ENCODE data around the gene TUFM.
A peak's percentile ranks its signal among the peaks of the same experiment; 100 is the strongest.
"Not testable (repeated sequence)": the region's sequence is repeated elsewhere in the genome, so short reads cannot be mapped to it uniquely, and the experiment has no call there.

The TUFM gene

DNA sequence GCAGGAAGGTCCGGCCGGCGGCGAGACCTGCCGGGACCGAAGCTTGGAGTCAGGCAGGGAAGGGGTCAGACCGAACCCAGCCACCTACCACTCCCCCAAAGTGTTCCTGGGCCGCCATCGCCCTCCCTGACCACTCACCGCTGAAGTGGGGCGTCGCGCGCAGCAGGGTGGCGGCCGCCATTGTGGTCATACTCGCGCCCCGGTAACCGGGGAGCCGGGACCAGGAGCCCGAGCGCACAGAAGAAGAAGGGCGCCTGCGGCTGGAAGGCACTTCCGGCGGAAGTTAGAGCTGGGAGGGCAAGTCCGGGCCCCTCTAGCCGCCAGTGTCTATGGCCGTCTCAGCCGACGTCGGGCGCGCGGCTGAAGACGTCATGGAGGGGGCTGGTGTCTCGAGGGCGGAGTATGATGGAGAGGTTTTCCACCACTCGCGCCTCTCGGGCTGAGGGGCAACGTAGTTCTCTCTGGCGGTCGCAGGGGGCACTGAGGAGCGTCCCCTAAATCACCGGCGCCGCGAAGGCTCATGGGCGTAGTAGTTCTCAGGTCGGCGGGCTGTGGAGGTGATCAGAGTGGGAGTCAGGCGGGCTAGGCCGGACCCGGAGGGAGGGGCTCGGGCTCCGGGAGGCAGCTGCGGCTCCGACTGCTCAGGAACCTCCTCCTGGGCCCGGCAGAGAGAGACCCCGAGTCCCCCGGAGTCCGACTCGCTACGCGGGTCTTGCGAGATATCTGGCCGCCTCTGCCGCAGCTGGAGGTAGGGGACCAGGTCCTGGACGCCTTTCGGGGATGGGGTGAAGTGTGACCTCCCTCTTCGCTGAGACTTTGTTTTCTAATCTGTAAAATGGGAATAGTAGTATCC, at the start of gene TUFM:
TUFM (minus strand) TSS at position 269 of the 853 bp plus-strand sequence; CDS start at position 190, 79 bp downstream.
- DNase-seq: peak; percentile 98

DNA sequence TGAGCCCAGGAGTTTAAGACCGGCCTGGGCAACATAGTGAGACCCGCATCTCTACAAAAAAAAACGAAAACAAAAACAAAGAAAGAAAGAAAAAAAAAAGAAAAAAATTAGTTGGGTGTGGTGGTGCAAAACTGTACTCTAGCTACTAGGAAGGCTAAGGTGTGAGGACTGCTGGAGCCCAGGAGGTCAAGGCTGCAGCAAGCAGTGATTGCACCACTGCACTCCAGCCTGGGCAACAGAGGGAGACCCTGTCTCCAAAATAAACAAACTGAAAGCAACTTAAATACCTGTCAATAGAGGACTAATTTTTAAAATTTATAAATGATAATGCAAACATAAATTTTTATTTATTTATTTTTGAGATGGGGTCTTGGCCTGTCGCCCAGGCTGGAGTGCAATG, 49.5 kb upstream of the TUFM start:
- no peak for DNase-seq

GRCh38 chr16:28893291-28893690, 47.1 kb upstream of the TUFM start:
- DNase-seq: no peak

DNA sequence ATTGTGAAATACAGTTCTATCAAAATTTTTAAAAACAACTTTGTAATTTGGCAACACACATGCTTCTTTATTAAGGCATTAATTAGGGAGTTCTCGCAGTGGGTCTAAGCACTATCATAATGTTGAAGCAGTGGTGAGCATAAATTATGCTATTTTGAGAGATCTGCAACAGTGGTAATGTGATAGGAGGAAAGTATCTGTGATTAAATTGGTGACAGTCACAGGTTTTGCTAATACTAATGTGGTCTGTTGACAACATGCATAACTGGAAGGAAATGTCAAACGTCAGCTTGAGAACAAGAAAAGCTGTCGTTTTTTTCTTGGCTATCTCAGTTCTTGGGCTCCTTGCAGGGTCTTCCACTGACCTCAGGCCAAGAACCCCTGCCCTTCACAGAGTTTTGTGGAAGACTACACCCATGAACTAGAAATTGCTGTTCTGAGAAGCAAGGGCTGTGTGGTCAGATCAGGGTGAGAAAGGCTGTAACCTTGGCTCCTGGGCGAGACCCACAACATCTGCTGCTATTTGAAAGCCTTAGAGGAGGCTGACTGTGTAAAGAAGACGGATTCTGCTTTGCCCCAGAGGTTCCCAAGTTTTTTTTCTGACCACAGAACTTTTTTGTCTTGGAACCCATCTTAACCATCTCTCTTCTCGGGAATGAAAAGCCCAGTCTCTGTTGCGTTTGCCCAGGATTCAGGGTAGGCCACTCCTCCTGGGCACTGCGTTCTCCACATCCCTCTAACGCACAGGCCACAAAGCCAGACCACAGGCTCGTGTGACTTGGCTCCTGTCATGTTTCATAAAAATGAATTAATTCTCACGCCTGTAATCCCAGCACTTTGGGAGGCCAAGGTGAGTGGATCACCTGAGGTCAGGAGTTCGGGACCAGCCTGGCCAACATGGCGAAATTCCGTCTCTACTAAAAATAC, 46.1 kb upstream of the TUFM start:
- no peak for DNase-seq

DNA sequence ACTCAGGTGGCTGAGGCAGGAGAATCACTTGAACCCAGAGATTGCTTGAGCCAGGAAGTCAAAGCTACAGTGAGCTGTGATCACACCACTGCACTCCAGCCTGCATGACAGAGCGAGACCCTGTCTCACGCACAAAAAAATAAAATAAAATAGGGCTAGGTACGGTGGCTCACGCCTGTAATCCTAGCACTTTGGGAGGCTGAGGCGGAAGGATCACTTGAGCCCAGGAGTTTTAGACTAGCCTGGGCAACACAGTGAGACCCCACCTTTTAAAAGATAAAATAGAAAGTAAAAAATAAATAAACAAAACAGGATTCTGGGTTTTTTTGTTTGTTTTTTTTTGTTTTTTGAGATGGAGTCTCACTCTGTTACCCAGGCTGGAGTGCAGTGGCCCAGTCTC, 44.2 kb upstream of the TUFM start:
- DNase-seq: not testable (repeated sequence)

GRCh38 chr16:28886945-28887344, 40.8 kb upstream of the TUFM start:
- no peak for DNase-seq

- DNase-seq: no peak
Observed at GRCh38 chr16:28884045-28884444, 37.9 kb upstream of the TUFM start.

DNA sequence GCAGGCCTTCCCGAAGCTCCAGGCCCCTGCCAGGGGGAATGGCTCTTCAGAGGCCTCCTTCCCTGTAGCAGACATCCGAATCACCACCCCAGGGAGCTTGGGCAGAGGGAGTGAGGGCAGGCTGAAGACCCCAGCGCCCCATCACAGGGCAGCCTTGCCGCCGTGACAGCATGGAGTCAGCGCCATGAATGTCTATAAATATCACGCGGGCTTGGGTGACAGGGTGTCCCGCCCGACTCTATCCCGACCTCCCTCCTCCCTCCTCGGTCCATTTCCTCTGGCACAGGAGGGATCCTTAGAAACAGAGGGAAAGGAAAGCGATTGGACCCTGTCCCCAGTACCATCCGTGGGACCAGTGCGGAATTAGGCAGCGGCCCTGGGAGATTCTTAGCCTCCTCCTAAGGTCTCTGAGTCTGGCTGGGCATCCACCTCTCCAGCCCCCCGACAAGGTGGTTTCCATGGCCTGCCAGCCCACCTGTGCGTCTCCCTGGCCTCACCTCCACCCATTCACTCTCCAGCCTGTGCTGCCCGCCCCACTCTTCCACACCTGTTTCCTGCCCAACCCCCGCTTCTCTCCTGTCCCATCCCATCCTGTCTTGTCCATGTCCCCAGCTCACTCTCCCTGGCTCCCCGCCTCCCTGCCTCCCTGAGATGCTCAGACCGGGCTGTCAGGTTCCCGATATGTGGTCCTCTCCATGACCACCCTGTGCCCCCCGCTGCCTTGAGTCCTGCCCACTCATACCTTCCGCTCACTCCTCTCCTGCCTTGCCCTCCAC, 37.3 kb upstream of the TUFM start:
- DNase-seq: no peak

DNA sequence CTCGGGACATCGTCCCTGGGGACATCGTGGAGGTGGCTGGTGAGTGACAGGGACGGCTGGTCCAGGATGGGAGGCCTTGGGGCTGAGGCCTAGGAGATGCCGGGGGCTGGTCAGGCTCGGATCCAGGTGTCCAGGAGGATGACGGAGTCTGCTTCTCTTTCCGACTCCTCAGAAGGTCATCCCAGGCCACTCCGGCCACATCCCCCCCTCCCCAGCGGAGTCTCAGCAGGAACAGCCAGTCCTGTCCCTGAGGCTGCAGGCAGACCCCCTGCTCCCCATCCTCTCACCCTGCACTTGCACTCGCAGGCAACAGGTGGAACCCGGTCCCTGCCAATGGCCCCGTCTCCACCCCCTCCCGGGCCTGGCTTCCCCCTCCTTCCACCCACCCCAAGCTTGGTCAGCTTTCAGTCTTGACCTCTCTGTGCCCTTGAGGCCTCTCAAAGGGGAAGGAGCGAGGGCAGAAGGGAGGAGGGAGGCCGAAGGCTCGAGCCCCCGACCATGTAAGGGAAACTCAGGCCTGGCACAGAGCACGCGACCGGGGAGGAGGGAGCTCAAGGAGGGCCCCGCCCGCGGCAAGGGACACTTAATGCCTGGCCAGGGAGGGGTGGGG, 36.5 kb upstream of the TUFM start:
- no peak for DNase-seq

DNA sequence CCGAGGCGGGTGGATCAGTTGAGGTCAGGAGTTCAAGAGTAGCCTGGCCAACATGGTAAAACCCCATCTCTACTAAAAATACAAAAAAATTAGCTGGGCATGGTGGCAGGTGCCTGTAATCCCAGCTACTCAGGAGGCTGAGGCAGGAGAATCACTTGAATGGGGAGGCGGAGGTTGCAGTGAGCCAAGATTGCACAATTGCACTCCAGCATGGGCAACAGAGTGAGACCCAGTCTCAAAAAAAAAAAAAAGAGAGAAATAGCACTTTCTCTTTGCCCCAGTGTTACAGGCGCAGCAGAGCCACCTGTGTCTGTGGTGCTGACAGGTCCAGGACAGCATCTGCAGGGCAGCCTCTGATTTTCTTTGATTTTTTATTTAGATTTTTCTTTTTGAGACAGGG, 35.4 kb upstream of the TUFM start:
- not testable (repeated sequence) for DNase-seq

DNA sequence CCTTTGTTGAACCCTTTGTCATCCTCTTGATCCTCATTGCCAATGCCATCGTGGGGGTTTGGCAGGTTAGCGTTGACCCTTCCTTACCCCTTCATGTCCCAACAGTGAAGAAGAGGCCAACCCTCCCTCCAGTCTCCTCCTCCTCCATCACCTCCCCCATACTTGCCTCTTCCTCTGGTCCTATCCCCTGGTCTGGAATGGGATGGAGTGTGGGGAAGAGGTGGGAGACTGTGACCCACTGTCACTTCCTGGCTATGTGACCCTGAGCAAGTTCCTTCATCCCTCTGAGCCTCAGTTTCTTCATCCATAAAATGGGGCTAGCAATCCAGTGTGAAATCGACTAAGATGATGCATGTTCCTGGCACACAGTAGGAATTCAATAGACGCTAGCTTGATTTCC, 34.8 kb upstream of the TUFM start:
- no peak for DNase-seq

- DNase-seq: no peak
Observed at GRCh38 chr16:28880589-28880915, 34.4 kb upstream of the TUFM start.

DNA sequence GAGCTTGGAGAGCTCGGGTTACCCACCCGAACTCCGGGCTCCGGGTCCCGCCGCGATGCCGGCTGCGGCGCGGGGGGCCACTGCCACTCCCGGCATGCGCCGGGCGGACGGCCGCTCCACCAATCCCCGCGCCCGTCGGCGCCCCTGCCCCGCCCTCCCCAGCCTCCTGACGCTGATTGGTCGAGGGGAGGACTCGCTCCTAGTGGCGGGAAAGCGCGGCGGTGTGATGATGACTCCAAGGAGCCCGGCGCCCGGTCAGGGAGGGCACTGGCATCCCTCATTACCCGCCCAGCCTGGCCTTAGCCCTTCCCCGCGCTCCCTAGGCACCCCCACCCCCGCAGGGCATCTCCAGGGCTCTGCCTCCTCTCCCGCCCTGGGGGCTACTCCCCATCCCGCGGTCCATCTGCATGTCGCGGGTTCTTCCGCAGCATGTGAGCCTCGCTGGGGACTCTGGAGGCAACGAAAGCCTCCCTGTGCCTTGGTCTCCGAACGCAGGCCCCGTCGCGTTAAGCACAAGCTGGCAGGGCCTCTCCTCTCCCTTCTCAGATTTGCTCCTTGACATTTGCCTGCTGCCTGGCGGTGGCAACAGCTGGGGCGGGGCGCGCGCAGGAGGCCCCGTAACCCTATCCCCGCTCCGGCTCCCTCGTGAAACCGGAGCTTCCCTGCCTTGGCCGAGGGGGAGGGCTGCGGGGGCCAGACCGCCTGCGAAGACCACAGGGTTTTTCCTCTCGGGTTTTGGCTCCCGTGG, 33.9 kb upstream of the TUFM start:
- peak; percentile 89 for DNase-seq

DNA sequence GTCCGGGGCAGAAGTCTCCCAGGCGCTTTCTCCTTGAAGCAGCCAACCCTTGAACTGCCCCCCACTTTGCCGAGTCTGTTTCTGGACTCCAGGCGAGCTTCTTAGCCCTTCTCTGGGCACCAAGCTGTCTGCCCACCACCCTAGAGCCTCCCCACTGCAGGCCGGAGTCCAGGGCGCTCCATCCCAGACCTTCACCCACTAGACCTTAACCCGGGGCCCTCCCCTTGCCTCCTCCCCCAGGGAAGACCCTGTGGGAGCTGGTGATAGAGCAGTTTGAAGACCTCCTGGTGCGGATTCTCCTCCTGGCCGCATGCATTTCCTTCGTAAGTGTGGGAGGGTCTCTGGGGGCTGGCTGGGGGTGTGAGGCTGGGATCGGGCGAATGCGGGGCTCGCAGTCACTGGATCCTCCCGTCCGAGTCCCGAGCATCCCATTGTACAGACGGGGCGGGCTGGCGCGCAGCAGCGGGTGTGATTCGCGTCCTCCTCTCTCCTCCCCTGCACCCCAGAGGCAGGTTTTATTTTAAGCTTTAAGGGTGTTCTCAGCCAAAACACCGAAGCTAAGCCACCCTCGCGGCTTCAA, 33.2 kb upstream of the TUFM start:
- no peak for DNase-seq

DNA sequence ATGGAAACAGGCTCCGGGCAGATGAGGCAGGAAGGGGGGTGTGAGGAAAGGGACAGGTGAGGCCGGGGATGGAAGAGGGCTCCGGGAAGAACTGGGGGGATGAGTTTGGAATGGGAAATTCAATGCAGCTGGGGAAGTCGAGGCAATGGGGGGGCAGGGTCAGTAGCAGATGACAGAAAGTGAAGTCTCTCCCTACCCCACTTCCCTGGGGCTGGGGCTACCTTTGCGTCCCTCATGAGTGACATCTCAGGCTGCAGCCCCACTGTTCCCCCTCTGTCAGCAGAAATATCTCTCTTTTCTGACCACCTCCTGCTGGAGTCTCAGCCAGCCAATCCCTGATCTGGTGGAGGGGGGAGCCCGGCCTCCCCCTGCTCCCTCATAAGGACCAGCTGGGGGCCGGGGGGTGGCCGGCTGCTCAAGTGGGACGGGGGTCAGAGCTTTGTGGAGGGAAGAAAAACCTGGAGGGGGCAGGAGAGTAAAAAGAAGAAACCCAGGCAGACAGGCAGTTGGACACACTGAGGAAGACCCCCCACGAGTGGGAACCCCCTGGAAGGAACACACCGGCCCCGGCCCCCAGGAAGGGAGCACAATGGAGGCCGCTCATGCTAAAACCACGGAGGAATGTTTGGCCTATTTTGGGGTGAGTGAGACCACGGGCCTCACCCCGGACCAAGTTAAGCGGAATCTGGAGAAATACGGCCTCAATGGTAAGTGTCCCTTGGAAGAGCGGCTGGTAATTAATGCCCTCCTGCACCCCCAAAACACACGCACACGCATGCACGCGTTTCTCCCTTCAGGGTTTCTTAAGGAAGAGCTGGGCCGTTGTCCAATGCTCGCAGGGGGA, 32.2 kb upstream of the TUFM start, which contains the start of gene ATP2A1:
ATP2A1 (plus strand) TSS at position 406 of the 844 bp plus-strand sequence; CDS start at position 590, 184 bp downstream.
- DNase-seq: no peak

GRCh38 chr16:28877655-28878000, 31.5 kb upstream of the TUFM start:
- DNase-seq: no peak

GRCh38 chr16:28876973-28877654, 31.0 kb upstream of the TUFM start:
- no peak for DNase-seq

- no peak for DNase-seq
Observed at GRCh38 chr16:28876019-28876659, 30.0 kb upstream of the TUFM start.

Data from hematopoietic multipotent progenitor cell treated with erythropoietin and hydrocortisone succinate and interleukin-3 and kit ligand, for 8 days (in vitro differentiated cells).